Measurements from ENCODE around the gene MUC4.

MUC4 gene

DNA sequence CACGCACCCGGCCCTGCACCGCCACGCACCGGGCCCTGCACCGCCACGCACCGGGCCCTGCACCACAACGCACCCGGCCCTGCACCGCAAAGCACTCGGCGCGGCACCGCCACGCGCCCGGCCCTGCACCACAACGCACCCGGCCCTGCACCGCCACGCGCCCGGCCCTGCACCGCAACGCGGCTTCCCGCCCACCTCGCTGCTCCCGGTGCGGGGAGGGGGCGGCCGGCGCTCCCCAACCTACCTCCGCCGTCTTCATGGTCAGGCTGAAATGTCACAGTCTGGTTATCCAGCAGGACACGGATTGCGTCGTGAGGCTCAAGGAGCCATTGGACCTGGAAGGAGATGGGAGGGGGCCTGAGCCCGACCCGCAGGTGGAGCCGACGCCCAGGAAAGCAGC, 49.1 kb downstream of the MUC4 start:
- Histone ChIP-seq H3K4me1 (ENCODE audit: insufficient read depth, low read length, severe bottlenecking) (no peaks in the 10 kb centered on the region), H3K79me2 (ENCODE audit: insufficient read depth, low read length) (no peaks in the 10 kb centered on the region), H3K9me2 (ENCODE audit: low read depth, low read length) (no peaks in the 10 kb centered on the region), H3K4me3 (ENCODE audit: low read depth, low read length, poor library complexity, severe bottlenecking) (no peak overlapping the region), H3K9ac (ENCODE audit: low read length) (no peak overlapping the region), H2AFZ (ENCODE audit: low read length) (no peak overlapping the region), H3K4me2 (ENCODE audit: low read length) (no peak overlapping the region), H3K27ac (ENCODE audit: low read depth, low read length, poor library complexity, severe bottlenecking) (no peak overlapping the region), H3F3A (ENCODE audit: insufficient read depth, low read length) (no peaks in the 10 kb centered on the region), H3K36me3 (ENCODE audit: insufficient read depth, low read length) (no peaks in the 10 kb centered on the region), H3K9me3 (ENCODE audit: low read length) (no peaks in the 10 kb centered on the region), H4K20me1 (ENCODE audit: insufficient read depth, low read length) (no peaks in the 10 kb centered on the region), H3K27me3 (ENCODE audit: insufficient read depth, low read length) (peaks cover 18% of the 10 kb centered on the region; the same call in 1 of the 2 replicates)
- TF ChIP-seq, protein P1, sequence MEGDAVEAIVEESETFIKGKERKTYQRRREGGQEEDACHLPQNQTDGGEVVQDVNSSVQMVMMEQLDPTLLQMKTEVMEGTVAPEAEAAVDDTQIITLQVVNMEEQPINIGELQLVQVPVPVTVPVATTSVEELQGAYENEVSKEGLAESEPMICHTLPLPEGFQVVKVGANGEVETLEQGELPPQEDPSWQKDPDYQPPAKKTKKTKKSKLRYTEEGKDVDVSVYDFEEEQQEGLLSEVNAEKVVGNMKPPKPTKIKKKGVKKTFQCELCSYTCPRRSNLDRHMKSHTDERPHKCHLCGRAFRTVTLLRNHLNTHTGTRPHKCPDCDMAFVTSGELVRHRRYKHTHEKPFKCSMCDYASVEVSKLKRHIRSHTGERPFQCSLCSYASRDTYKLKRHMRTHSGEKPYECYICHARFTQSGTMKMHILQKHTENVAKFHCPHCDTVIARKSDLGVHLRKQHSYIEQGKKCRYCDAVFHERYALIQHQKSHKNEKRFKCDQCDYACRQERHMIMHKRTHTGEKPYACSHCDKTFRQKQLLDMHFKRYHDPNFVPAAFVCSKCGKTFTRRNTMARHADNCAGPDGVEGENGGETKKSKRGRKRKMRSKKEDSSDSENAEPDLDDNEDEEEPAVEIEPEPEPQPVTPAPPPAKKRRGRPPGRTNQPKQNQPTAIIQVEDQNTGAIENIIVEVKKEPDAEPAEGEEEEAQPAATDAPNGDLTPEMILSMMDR (IDR thresholded peaks at IDR 0.05; ENCODE audit: low read length): no peak
- no peak for TF ChIP-seq EZH2 (IDR thresholded peaks at IDR 0.05; ENCODE audit: borderline replicate concordance, low read length)

DNA sequence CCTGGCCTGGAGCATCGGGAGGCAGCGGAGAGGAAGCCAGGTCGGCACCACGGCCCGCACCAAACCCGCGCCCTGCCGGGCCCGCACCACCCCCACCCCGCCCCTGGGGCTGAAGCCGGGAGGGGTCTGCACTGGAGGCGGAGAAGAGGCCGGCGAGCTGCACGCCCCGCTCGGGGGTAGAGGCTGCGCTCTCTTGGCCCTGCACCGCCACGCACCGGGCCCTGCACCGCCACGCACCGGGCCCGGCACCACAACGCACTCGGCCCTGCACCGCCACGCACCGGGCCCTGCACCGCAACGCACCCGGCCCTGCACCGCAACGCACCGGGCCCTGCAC, 49.5 kb downstream of the MUC4 start:
- H4K20me1 ChIP-seq (ENCODE audit: insufficient read depth, low read length): no peaks in the 10 kb centered on the region

GRCh38 chr3:195761567-195762248, 50.0 kb downstream of the MUC4 start:
- Histone ChIP-seq H3K27me3 (ENCODE audit: insufficient read depth, low read length) (peaks cover 15% of the 10 kb centered on the region; the same call in 1 of the 2 replicates), H3K9me2 (ENCODE audit: low read depth, low read length) (no peaks in the 10 kb centered on the region), H3F3A (ENCODE audit: insufficient read depth, low read length) (no peaks in the 10 kb centered on the region), H2AFZ (ENCODE audit: low read length) (no peak overlapping the region), H3K9me3 (ENCODE audit: low read length) (no peaks in the 10 kb centered on the region), H3K79me2 (ENCODE audit: insufficient read depth, low read length) (no peaks in the 10 kb centered on the region), H3K36me3 (ENCODE audit: insufficient read depth, low read length) (no peaks in the 10 kb centered on the region), H3K4me2 (ENCODE audit: low read length) (no peak overlapping the region), H3K9ac (ENCODE audit: low read length) (no peak overlapping the region), H3K4me3 (ENCODE audit: low read depth, low read length, poor library complexity, severe bottlenecking) (no peak overlapping the region), H3K4me1 (ENCODE audit: insufficient read depth, low read length, severe bottlenecking) (no peaks in the 10 kb centered on the region), H4K20me1 (ENCODE audit: insufficient read depth, low read length) (no peaks in the 10 kb centered on the region), H3K27ac (ENCODE audit: low read depth, low read length, poor library complexity, severe bottlenecking) (no peak overlapping the region)
- TF ChIP-seq, protein P1 (IDR thresholded peaks at IDR 0.05; ENCODE audit: low read length): no peak
- TF ChIP-seq EZH2 (IDR thresholded peaks at IDR 0.05; ENCODE audit: borderline replicate concordance, low read length): no peak

More for the DNA sequence above, 49.5 kb downstream of the MUC4 start:
- Histone ChIP-seq H3K4me3 (ENCODE audit: low read depth, low read length, poor library complexity, severe bottlenecking) (no peak overlapping the region), H3K9me3 (ENCODE audit: low read length) (no peaks in the 10 kb centered on the region), H3F3A (ENCODE audit: insufficient read depth, low read length) (no peaks in the 10 kb centered on the region), H3K4me1 (ENCODE audit: insufficient read depth, low read length, severe bottlenecking) (no peaks in the 10 kb centered on the region), H3K27ac (ENCODE audit: low read depth, low read length, poor library complexity, severe bottlenecking) (no peak overlapping the region), H3K9me2 (ENCODE audit: low read depth, low read length) (no peaks in the 10 kb centered on the region), H3K9ac (ENCODE audit: low read length) (no peak overlapping the region), H3K27me3 (ENCODE audit: insufficient read depth, low read length) (peaks cover 18% of the 10 kb centered on the region; the same call in 1 of the 2 replicates), H2AFZ (ENCODE audit: low read length) (no peak overlapping the region), H3K4me2 (ENCODE audit: low read length) (no peak overlapping the region), H3K79me2 (ENCODE audit: insufficient read depth, low read length) (no peaks in the 10 kb centered on the region), H3K36me3 (ENCODE audit: insufficient read depth, low read length) (no peaks in the 10 kb centered on the region)
- TF ChIP-seq, protein P1 (IDR thresholded peaks at IDR 0.05; ENCODE audit: low read length): no peak
- TF ChIP-seq EZH2 (IDR thresholded peaks at IDR 0.05; ENCODE audit: borderline replicate concordance, low read length): no peak

All from OCI-LY1 (cell line).